Calu3 (cell line): ENCODE measurements around the gene SNAP91. TPM values are rescaled to one million over a fixed set of nuclear protein-coding genes. Genes with fewer than 3 reads are reported as not detected.

ENCODE experiments used
- BruUV-seq: library from RNA; stranded (reverse); fragments of 400-500 nt; replicated peaks from 2 replicates; lab custom pipeline; 2021; lab: Mats Ljungman, UMichigan
- CTCF ChIA-PET: fragments of 300-600 bp; sonication (Branson Sonifier 250); formaldehyde crosslinking; loops from one replicate; lab custom pipeline; 2022; ENCODE audit warnings: antibody characterized with exemption; lab: Charles Lee
- DNase-seq: peaks from one replicate; pipeline ENCODE4 v3.0.0; 2022
- H3K27ac Mint-ChIP-seq: one replicate; pipeline ENCODE4 v1.8.0; 2022; ENCODE audit warnings: mixed read lengths; ENCODE audit not compliant: unreplicated experiment
- H3K27me3 Mint-ChIP-seq: one replicate; pipeline ENCODE4 v1.8.0; 2022; ENCODE audit warnings: mixed read lengths; ENCODE audit not compliant: unreplicated experiment
- H3K36me3 Mint-ChIP-seq: one replicate; pipeline ENCODE4 v1.8.0; 2022; ENCODE audit warnings: mild to moderate bottlenecking, moderate library complexity, mixed read lengths; ENCODE audit not compliant: insufficient read depth, unreplicated experiment
- H3K4me1 Mint-ChIP-seq: one replicate; pipeline ENCODE4 v1.8.0; 2022; ENCODE audit warnings: mild to moderate bottlenecking, low read depth, mixed read lengths; ENCODE audit not compliant: unreplicated experiment
- H3K4me3 Mint-ChIP-seq: one replicate; pipeline ENCODE4 v1.8.0; 2022; ENCODE audit warnings: mild to moderate bottlenecking, low read depth, moderate library complexity, mixed read lengths; ENCODE audit not compliant: unreplicated experiment
- H3K9me3 Mint-ChIP-seq: one replicate; pipeline ENCODE4 v1.8.0; 2022; ENCODE audit warnings: low read depth, mixed read lengths; ENCODE audit not compliant: unreplicated experiment
- intact Hi-C: fragments of 100-400 bp; cut with micrococcal nuclease; formaldehyde crosslinking; loops from one replicate; pipeline ENCODE4 v1.10.0; 2022; ENCODE audit not compliant: unreplicated experiment
- total RNA-seq: library from RNA; stranded (reverse); gene quantifications from 2 replicates; pipeline ENCODE4 v1.2.3, GENCODE V29; 2022
- TF ChIP-seq, protein P1 (sequence below): fragments of 200-600 bp; IDR thresholded peaks from one replicate; pipeline ENCODE4 v1.8.0; 2022; ENCODE audit warnings: antibody characterized with exemption; ENCODE audit not compliant: unreplicated experiment

SNAP91 gene
- total RNA-seq, 1 experiment from 2014 or later, result not detected

DNA sequence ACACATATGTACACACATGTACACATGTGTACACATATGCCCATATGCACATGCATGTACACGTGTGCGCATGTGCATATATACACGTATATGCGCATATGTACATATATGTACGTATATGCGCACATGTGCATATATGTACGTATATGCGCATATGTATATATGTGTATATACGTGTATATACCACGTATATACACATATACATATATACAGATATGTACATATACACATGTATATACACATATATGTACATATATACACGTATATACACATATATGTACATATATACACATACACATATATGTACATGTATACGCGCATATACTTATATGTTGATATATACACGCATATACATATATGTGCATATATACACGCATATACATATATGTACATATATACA, 8.9 kb upstream of the SNAP91 start:
- no peaks in the 10 kb centered on the region for H3K4me1 Mint-ChIP-seq
- BruUV-seq, result no TSS peak
- no peak overlapping the region for H3K27ac Mint-ChIP-seq
- H3K9me3 Mint-ChIP-seq, result no peaks in the 10 kb centered on the region
- H3K36me3 Mint-ChIP-seq, result no peaks in the 10 kb centered on the region
- TF ChIP-seq, protein P1, sequence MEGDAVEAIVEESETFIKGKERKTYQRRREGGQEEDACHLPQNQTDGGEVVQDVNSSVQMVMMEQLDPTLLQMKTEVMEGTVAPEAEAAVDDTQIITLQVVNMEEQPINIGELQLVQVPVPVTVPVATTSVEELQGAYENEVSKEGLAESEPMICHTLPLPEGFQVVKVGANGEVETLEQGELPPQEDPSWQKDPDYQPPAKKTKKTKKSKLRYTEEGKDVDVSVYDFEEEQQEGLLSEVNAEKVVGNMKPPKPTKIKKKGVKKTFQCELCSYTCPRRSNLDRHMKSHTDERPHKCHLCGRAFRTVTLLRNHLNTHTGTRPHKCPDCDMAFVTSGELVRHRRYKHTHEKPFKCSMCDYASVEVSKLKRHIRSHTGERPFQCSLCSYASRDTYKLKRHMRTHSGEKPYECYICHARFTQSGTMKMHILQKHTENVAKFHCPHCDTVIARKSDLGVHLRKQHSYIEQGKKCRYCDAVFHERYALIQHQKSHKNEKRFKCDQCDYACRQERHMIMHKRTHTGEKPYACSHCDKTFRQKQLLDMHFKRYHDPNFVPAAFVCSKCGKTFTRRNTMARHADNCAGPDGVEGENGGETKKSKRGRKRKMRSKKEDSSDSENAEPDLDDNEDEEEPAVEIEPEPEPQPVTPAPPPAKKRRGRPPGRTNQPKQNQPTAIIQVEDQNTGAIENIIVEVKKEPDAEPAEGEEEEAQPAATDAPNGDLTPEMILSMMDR, result no peak
- H3K4me3 Mint-ChIP-seq, result no peak overlapping the region
- H3K27me3 Mint-ChIP-seq, result no peaks in the 10 kb centered on the region
- no peak for DNase-seq
- CTCF ChIA-PET, result no interaction called here
- intact Hi-C loops, result no loop called here

DNA sequence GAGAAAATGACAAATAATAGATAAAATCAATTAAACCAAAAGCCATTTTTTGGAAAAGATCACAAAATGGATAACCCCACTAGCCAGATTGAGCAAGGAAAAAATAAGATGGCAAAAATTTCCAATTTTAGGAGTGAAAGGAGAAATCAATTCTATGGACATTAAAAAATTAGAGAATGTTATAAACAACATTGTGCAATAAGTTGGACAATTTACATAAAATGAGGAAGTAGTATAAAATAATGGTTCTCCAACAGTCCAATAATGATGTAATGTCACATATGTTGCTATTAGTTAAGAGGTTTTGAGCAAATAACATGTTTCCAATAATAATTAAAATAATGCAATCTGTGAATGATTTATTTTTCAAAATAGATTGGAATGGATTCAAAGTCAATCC, 3.1 kb upstream of the SNAP91 start:
- DNase-seq, result no peak
- Mint-ChIP-seq H3K27me3 (no peaks in the 10 kb centered on the region), H3K9me3 (peaks cover 3% of the 10 kb centered on the region), H3K36me3 (no peaks in the 10 kb centered on the region), H3K27ac (no peak overlapping the region), H3K4me1 (no peaks in the 10 kb centered on the region), H3K4me3 (no peak overlapping the region)
- BruUV-seq, result no TSS peak
- CTCF ChIA-PET, result interaction anchor here (0.7 kb wide), 1 partner anchor 1143 kb away, joined by 3 read pairs; no protein-coding TSS in a partner anchor
- intact Hi-C loops, result no loop called here
- TF ChIP-seq, protein P1, result no peak

DNA sequence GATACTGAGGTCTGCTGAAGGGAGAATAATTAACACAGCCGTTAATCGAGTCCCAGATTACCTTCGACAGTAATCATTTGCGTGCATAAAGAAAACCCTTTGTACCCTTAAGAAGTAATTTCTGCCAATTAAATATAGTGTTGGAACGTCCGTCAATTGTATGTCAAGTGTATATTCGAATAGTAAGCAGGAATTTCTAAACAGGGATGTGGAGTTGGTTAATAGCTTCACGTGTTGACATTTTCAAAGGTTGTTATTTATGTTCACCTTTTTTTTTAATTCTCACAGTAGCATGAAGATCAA, 798 bp upstream of the SNAP91 start:
- Mint-ChIP-seq H3K9me3 (peaks cover 3% of the 10 kb centered on the region), H3K36me3 (no peaks in the 10 kb centered on the region), H3K27me3 (no peaks in the 10 kb centered on the region), H3K27ac (no peak overlapping the region), H3K4me3 (no peak overlapping the region), H3K4me1 (no peaks in the 10 kb centered on the region)
- intact Hi-C loops, result no loop called here
- TF ChIP-seq, protein P1, result no peak
- CTCF ChIA-PET, result interaction anchor here (0.6 kb wide), 1 partner anchor 1110 kb away, joined by 3 read pairs; no protein-coding TSS in a partner anchor
- no peak for DNase-seq
- BruUV-seq, result no TSS peak

DNA sequence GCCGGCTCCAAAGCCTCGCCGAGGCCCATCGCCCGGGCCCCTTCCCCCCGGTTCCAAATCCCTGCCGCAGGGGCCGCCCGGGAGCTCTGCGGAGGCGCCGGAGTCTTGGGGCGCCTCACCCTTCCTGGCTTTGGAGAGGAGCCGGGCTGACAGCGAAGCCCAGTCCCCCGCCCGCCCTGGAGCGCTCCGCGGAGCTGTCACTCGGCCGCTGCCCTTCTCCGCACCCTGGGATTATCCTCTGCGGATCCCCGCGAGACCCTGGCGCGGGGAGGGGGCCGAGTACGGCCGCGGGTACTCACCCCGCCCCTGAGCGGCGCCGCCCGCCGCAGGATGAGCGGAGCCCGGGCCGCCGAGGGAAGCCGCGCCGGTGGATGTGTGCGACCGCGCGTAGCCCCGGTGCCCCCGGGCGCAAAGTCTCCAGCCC, 343 bp downstream of the SNAP91 start:
- Mint-ChIP-seq H3K9me3 (peaks cover 3% of the 10 kb centered on the region), H3K36me3 (no peaks in the 10 kb centered on the region), H3K27me3 (no peaks in the 10 kb centered on the region), H3K27ac (no peak overlapping the region), H3K4me1 (no peaks in the 10 kb centered on the region), H3K4me3 (no peak overlapping the region)
- CTCF ChIA-PET, result no interaction called here
- TF ChIP-seq, protein P1, result no peak
- no TSS peak for BruUV-seq
- intact Hi-C loops, result no loop called here
- no peak for DNase-seq
